ENCODE measurements around the gene ROMO1.
A peak's percentile ranks its signal among the peaks of the same experiment; 100 is the strongest.

Gene ROMO1

GRCh38 chr20:35738410-35739179, 39.4 kb downstream of the ROMO1 start:
- Histone ChIP-seq H3K27ac (ENCODE audit: low read depth, low read length) (no peak overlapping the region), H3K9me3 (ENCODE audit: control insufficient read depth, insufficient read depth, low read length) (no peaks in the 10 kb centered on the region), H3K9me2 (replicated peaks; ENCODE audit: control insufficient read depth, low read length) (no peaks in the 10 kb centered on the region), H3K36me3 (ENCODE audit: control insufficient read depth, low read length) (peaks cover 89% of the 10 kb centered on the region), H3K79me2 (ENCODE audit: control insufficient read depth, low read length) (peaks cover 96% of the 10 kb centered on the region), H4K20me1 (ENCODE audit: control insufficient read depth, insufficient read depth, low read depth, low read length) (peaks cover 41% of the 10 kb centered on the region), H3K27me3 (ENCODE audit: control insufficient read depth, low read length) (no peaks in the 10 kb centered on the region), H3K4me1 (ENCODE audit: control insufficient read depth, low read length) (peaks cover 57% of the 10 kb centered on the region), H3K4me2 (ENCODE audit: low read length) (peak overlapping the region; percentile 24; the same call in 1 of the 2 replicates), H3K4me3 (ENCODE audit: low read length) (peak overlapping the region; percentile 12; the same call in 1 of the 2 replicates), H3F3A (ENCODE audit: control insufficient read depth, insufficient read depth) (peaks cover 35% of the 10 kb centered on the region)
- TF ChIP-seq, protein P1, sequence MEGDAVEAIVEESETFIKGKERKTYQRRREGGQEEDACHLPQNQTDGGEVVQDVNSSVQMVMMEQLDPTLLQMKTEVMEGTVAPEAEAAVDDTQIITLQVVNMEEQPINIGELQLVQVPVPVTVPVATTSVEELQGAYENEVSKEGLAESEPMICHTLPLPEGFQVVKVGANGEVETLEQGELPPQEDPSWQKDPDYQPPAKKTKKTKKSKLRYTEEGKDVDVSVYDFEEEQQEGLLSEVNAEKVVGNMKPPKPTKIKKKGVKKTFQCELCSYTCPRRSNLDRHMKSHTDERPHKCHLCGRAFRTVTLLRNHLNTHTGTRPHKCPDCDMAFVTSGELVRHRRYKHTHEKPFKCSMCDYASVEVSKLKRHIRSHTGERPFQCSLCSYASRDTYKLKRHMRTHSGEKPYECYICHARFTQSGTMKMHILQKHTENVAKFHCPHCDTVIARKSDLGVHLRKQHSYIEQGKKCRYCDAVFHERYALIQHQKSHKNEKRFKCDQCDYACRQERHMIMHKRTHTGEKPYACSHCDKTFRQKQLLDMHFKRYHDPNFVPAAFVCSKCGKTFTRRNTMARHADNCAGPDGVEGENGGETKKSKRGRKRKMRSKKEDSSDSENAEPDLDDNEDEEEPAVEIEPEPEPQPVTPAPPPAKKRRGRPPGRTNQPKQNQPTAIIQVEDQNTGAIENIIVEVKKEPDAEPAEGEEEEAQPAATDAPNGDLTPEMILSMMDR (IDR thresholded peaks at IDR 0.05; ENCODE audit: low read depth, low read length, poor library complexity, severe bottlenecking) = no peak
- TF ChIP-seq EZH2phosphoT487 (IDR thresholded peaks at IDR 0.05; ENCODE audit: borderline replicate concordance, low read length) = no peak

DNA sequence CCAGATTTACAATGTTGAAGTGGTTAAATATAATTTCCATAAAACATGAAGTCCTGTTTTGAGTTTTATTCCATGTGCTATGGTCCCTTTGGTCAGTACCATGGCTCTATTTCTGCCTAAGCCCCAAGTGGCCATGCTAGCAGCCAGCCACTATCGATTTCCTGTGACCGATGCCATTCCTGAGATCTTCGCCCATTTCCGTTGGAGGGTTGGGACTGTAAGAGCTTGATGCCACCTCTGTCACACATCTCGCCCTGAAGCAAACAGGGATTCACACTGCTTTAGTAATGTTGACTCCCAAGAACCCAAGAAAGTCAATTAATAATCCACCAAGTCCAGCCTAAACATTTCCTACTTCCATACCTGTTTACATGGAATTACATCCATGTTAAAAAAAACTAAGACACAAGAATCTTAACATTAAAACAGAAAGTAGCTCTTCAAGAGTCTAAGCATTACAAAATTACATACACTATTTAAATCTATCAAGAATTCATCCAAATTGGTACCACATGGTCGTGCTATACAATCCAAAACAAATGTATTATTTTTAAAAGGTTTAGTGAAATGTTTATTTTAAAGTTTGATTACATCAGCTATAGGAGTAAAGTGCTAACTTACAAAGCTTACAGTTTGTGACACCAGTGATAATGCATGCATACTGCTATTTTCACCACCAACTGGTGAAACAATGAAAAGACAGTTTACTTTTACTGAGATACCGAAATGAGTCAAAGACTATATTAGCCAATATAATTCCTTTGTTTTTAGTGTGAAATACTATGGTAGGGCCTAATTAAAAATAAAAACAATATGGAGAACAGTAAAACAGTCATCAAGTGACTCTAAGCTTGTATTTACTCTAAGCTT, 40.3 kb downstream of the ROMO1 start:
- Histone ChIP-seq H3F3A (ENCODE audit: control insufficient read depth, insufficient read depth) (peaks cover 30% of the 10 kb centered on the region), H3K4me2 (ENCODE audit: low read length) (peak overlapping the region; percentile 93), H3K27me3 (ENCODE audit: control insufficient read depth, low read length) (no peaks in the 10 kb centered on the region), H3K36me3 (ENCODE audit: control insufficient read depth, low read length) (peaks cover 80% of the 10 kb centered on the region), H3K27ac (ENCODE audit: low read depth, low read length) (no peak overlapping the region), H4K20me1 (ENCODE audit: control insufficient read depth, insufficient read depth, low read depth, low read length) (peaks cover 31% of the 10 kb centered on the region), H3K9me2 (replicated peaks; ENCODE audit: control insufficient read depth, low read length) (no peaks in the 10 kb centered on the region), H3K9me3 (ENCODE audit: control insufficient read depth, insufficient read depth, low read length) (no peaks in the 10 kb centered on the region), H3K4me1 (ENCODE audit: control insufficient read depth, low read length) (peaks cover 63% of the 10 kb centered on the region), H3K79me2 (ENCODE audit: control insufficient read depth, low read length) (peaks cover 89% of the 10 kb centered on the region), H3K4me3 (ENCODE audit: low read length) (peak overlapping the region; percentile 79)
- TF ChIP-seq, protein P1 (IDR thresholded peaks at IDR 0.05; ENCODE audit: low read depth, low read length, poor library complexity, severe bottlenecking) = peak; percentile 37
- no peak for TF ChIP-seq EZH2phosphoT487 (IDR thresholded peaks at IDR 0.05; ENCODE audit: borderline replicate concordance, low read length)

GRCh38 chr20:35741892-35742740, 42.9 kb downstream of the ROMO1 start, which contains the start of gene RBM39:
RBM39 (minus strand) TSS chr20:35742260; CDS start chr20:35740874, 1,386 bp downstream.
- H3K27ac ChIP-seq (ENCODE audit: low read depth, low read length) = peak within 1 kb of the TSS; percentile 97
- peaks cover 63% of the 10 kb centered on the region for H3K79me2 ChIP-seq (ENCODE audit: control insufficient read depth, low read length)
- H3K4me1 ChIP-seq (ENCODE audit: control insufficient read depth, low read length) = peaks cover 50% of the 10 kb centered on the region
- no peak for TF ChIP-seq EZH2phosphoT487 (IDR thresholded peaks at IDR 0.05; ENCODE audit: borderline replicate concordance, low read length)
- TF ChIP-seq, protein P1 (IDR thresholded peaks at IDR 0.05; ENCODE audit: low read depth, low read length, poor library complexity, severe bottlenecking) = peak; percentile 32
- H3K36me3 ChIP-seq (ENCODE audit: control insufficient read depth, low read length) = peaks cover 55% of the 10 kb centered on the region
- peak within 1 kb of the TSS; percentile 90 for H3K4me3 ChIP-seq (ENCODE audit: low read length)
- no peaks in the 10 kb centered on the region for H3K9me2 ChIP-seq (replicated peaks; ENCODE audit: control insufficient read depth, low read length)
- H3K4me2 ChIP-seq (ENCODE audit: low read length) = peak within 1 kb of the TSS; percentile 93
- peaks cover 23% of the 10 kb centered on the region for H3F3A ChIP-seq (ENCODE audit: control insufficient read depth, insufficient read depth)
- peaks cover 25% of the 10 kb centered on the region for H4K20me1 ChIP-seq (ENCODE audit: control insufficient read depth, insufficient read depth, low read depth, low read length)
- H3K27me3 ChIP-seq (ENCODE audit: control insufficient read depth, low read length) = no peaks in the 10 kb centered on the region
- no peaks in the 10 kb centered on the region for H3K9me3 ChIP-seq (ENCODE audit: control insufficient read depth, insufficient read depth, low read length)
